SH-SY5Y (cell line): ENCODE results near the gene CARD6.

ENCODE experiments used
- GATA2 ChIP-seq: IDR thresholded peaks from 2 replicates; pipeline ENCODE4 v1.6.1; 2011; ENCODE audit warnings: mild to moderate bottlenecking, low read depth, low read length
- GATA3 ChIP-seq: IDR thresholded peaks from 2 replicates; pipeline ENCODE4 v1.6.1; 2011; ENCODE audit warnings: low read depth, mild to moderate bottlenecking, low read length, moderate library complexity

DNA sequence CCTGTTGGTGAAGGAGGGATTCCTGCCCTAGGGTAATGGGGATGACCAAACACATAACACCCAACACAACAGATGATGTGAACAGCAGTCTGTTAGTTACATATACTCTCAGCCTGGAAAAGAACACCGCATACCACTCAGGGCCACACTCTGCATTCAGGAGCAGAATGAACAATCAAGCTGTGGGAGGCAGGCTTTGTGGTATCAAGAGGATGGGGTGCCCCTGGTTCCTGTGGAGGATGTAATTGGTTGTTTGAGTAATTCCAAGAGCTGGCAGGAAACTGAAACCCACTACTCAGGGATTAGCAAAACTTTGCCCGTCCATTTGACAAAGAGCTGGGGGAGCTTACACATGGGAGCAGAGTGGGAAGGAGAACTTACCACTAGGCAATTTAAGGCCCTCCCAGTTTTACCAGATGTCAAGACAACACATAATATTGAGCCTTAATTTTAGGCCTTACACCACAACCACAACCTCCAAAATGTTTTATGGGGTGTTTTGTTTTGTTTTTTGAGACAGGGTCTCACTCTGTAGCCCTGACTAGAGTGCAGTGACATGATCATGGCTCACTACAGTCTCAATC, 27.4 kb upstream of the CARD6 start:
- no peak for TF ChIP-seq GATA2
- no peak for TF ChIP-seq GATA3
